WTC11 (cell line): ENCODE data around the gene BMP2K. TPM values are rescaled to one million over a fixed set of nuclear protein-coding genes. Genes with fewer than 3 reads are reported as not detected.

Source experiments
- ATAC-seq: fragments of 200-7000 bp; cut with Tn5 transposase; 2 replicates; pipeline ENCODE4 v1.10.0; 2021; ENCODE audit warnings: mild to moderate bottlenecking, moderate library complexity
- CTCF ChIA-PET: fragments of 300-600 bp; sonication (Branson Sonifier 250); formaldehyde crosslinking; loops from one replicate; lab custom pipeline; 2021; ENCODE audit warnings: antibody characterized with exemption; lab: Charles Lee
- POLR2A ChIA-PET: fragments of 350-600 bp; sonication (Branson Sonifier 250); formaldehyde crosslinking; loops from one replicate; lab custom pipeline; 2021; ENCODE audit warnings: antibody characterized with exemption; lab: Charles Lee
- DNase-seq: peaks from one replicate; pipeline ENCODE4 v3.0.0; 2021; ENCODE audit warnings: low spot score
- H3K27ac Mint-ChIP-seq: 2 replicates; pipeline ENCODE4 v1.8.0; 2021; ENCODE audit warnings: mixed read lengths
- H3K27me3 Mint-ChIP-seq: 2 replicates; pipeline ENCODE4 v1.8.0; 2021; ENCODE audit warnings: low read depth, mild to moderate bottlenecking, moderate library complexity, mixed read lengths
- H3K36me3 Mint-ChIP-seq: 2 replicates; pipeline ENCODE4 v1.8.0; 2021; ENCODE audit warnings: mixed read lengths
- H3K4me1 Mint-ChIP-seq: 2 replicates; pipeline ENCODE4 v1.8.0; 2022; ENCODE audit warnings: mixed read lengths
- H3K4me3 Mint-ChIP-seq: 2 replicates; pipeline ENCODE4 v1.8.0; 2021; ENCODE audit warnings: mild to moderate bottlenecking, moderate library complexity, mixed read lengths
- H3K9me3 Mint-ChIP-seq: 2 replicates; pipeline ENCODE4 v1.8.0; 2021; ENCODE audit warnings: mixed read lengths
- CDX4 ChIP-seq: fragments of 250-450 bp; sonication (Bioruptor Pico); IDR thresholded peaks from 2 replicates; pipeline ENCODE4 v1.9.0; 2021; ENCODE audit warnings: moderate library complexity, mild to moderate bottlenecking, inconsistent platforms, borderline replicate concordance
- CREB1 ChIP-seq: sonication (generic); formaldehyde crosslinking; IDR thresholded peaks from 2 replicates; pipeline ENCODE4 v1.8.0; 2023; ENCODE audit warnings: mild to moderate bottlenecking, missing genetic modification reagents
- E2F4 ChIP-seq: sonication (generic); formaldehyde crosslinking; IDR thresholded peaks from 2 replicates; pipeline ENCODE4 v1.8.1; 2022; ENCODE audit warnings: low read depth, mild to moderate bottlenecking, moderate library complexity, missing genetic modification reagents, borderline replicate concordance
- ERG ChIP-seq: fragments of 250-450 bp; sonication (Bioruptor Pico); IDR thresholded peaks from 2 replicates; pipeline ENCODE4 v1.8.0; 2021; ENCODE audit warnings: mild to moderate bottlenecking
- FOXP1 ChIP-seq: sonication (generic); formaldehyde crosslinking; IDR thresholded peaks from 2 replicates; pipeline ENCODE4 v1.8.0; 2022; ENCODE audit warnings: missing genetic modification reagents, mild to moderate bottlenecking, moderate library complexity, borderline replicate concordance
- FOXP4 ChIP-seq: sonication (generic); formaldehyde crosslinking; IDR thresholded peaks from 2 replicates; pipeline ENCODE4 v1.8.0; 2022; ENCODE audit warnings: mild to moderate bottlenecking, missing genetic modification reagents
- HMGXB4 ChIP-seq: sonication (generic); formaldehyde crosslinking; IDR thresholded peaks from 2 replicates; pipeline ENCODE4 v1.8.1; 2023; ENCODE audit warnings: mild to moderate bottlenecking, moderate library complexity, missing genetic modification reagents
- JAZF1 ChIP-seq: fragments of 250-450 bp; sonication (Bioruptor Pico); IDR thresholded peaks from 2 replicates; pipeline ENCODE4 v1.9.0; 2021; ENCODE audit warnings: moderate library complexity, mild to moderate bottlenecking, inconsistent platforms
- MAX ChIP-seq: sonication (generic); formaldehyde crosslinking; IDR thresholded peaks from 2 replicates; pipeline ENCODE4 v1.8.0; 2022; ENCODE audit warnings: mild to moderate bottlenecking, missing genetic modification reagents
- MXD4 ChIP-seq: fragments of 250-450 bp; sonication (Bioruptor Pico); IDR thresholded peaks from 2 replicates; pipeline ENCODE4 v1.8.0; 2021; ENCODE audit warnings: mild to moderate bottlenecking, moderate library complexity, borderline replicate concordance
- NFATC4 ChIP-seq: fragments of 250-450 bp; sonication (Bioruptor Pico); IDR thresholded peaks from 2 replicates; pipeline ENCODE4 v1.9.0; 2021; ENCODE audit warnings: mild to moderate bottlenecking
- NR1H2 ChIP-seq: sonication (generic); formaldehyde crosslinking; IDR thresholded peaks from 2 replicates; pipeline ENCODE4 v1.9.0; 2021; ENCODE audit warnings: mild to moderate bottlenecking, moderate library complexity, missing genetic modification reagents
- PRRX2 ChIP-seq: fragments of 250-450 bp; sonication (Bioruptor Pico); IDR thresholded peaks from 2 replicates; pipeline ENCODE4 v1.8.0; 2021; ENCODE audit warnings: mild to moderate bottlenecking
- SMAD3 ChIP-seq: sonication (generic); formaldehyde crosslinking; IDR thresholded peaks from 2 replicates; pipeline ENCODE4 v1.8.0; 2022; ENCODE audit warnings: missing genetic modification reagents, mild to moderate bottlenecking, borderline replicate concordance
- SMAD4 ChIP-seq: sonication (generic); formaldehyde crosslinking; IDR thresholded peaks from 2 replicates; pipeline ENCODE4 v1.8.0; 2022; ENCODE audit warnings: mild to moderate bottlenecking, missing genetic modification reagents
- SOX15 ChIP-seq: fragments of 250-450 bp; sonication (Bioruptor Pico); IDR thresholded peaks from 2 replicates; pipeline ENCODE4 v1.9.0; 2021; ENCODE audit warnings: mild to moderate bottlenecking
- SP1 ChIP-seq: sonication (generic); formaldehyde crosslinking; conservative IDR thresholded peaks from 2 replicates; pipeline ENCODE4 v1.8.1; 2022; ENCODE audit warnings: missing genetic modification reagents
- ZBTB21 ChIP-seq: sonication (generic); formaldehyde crosslinking; IDR thresholded peaks from 2 replicates; pipeline ENCODE4 v1.8.1; 2023; ENCODE audit warnings: mild to moderate bottlenecking, missing genetic modification reagents, borderline replicate concordance
- ZBTB43 ChIP-seq: sonication (generic); formaldehyde crosslinking; IDR thresholded peaks from 2 replicates; pipeline ENCODE4 v1.8.1; 2023; ENCODE audit warnings: mild to moderate bottlenecking, missing genetic modification reagents
- ZNF317 ChIP-seq: sonication (generic); formaldehyde crosslinking; IDR thresholded peaks from 2 replicates; pipeline ENCODE4 v1.8.1; 2023; ENCODE audit warnings: low read depth, mild to moderate bottlenecking, moderate library complexity, missing genetic modification reagents, borderline replicate concordance
- ZSCAN18 ChIP-seq: fragments of 250-450 bp; sonication (Bioruptor Pico); IDR thresholded peaks from 2 replicates; pipeline ENCODE4 v2.1.2; 2022; ENCODE audit warnings: mild to moderate bottlenecking, moderate library complexity
- total RNA-seq: library from RNA; stranded (reverse); gene quantifications from 3 replicates; pipeline ENCODE4 v1.2.3, GENCODE V29; 2021

The BMP2K gene
- total RNA-seq, 1 experiment from 2014 or later: 19.9 TPM

- H3K36me3 Mint-ChIP-seq: 0 out of 2 replicates have a peak, but pooled peaks cover 3% of the 10 kb centered on the region
- CTCF ChIA-PET: no interaction called here
- no peaks in the 10 kb centered on the region for H3K27me3 Mint-ChIP-seq
- no peak for DNase-seq
- H3K9me3 Mint-ChIP-seq: no peaks in the 10 kb centered on the region
- POLR2A ChIA-PET: no interaction called here
- no peak overlapping the region for H3K27ac Mint-ChIP-seq
- TF ChIP-seq ZBTB21 (CRISPR knock-in tag) (no peak), E2F4 (no peak), SOX15 (no peak), ZBTB43 (CRISPR knock-in tag) (no peak), ZNF317 (CRISPR knock-in tag) (no peak), SP1 (CRISPR knock-in tag) (no peak), MXD4 (CRISPR knock-in tag) (no peak), FOXP1 (CRISPR knock-in tag) (no peak), ZSCAN18 (CRISPR knock-in tag) (no peak), FOXP4 (no peak), SMAD4 (CRISPR knock-in tag) (no peak), ERG (no peak), NFATC4 (no peak), JAZF1 (CRISPR knock-in tag) (no peak), CREB1 (CRISPR knock-in tag) (no peak)
- H3K4me3 Mint-ChIP-seq: no peak overlapping the region
- no peak for ATAC-seq
- H3K4me1 Mint-ChIP-seq: no peaks in the 10 kb centered on the region
Observed at GRCh38 chr4:78899302-78899701, 123.2 kb downstream of the BMP2K start.

- no peak for TF ChIP-seq HMGXB4 (CRISPR knock-in tag)
- TF ChIP-seq MAX: no peak
- no peak for TF ChIP-seq PRRX2 (CRISPR knock-in tag)
- TF ChIP-seq NFATC4: no peak
- TF ChIP-seq ZNF317 (CRISPR knock-in tag): no peak
- no peak for TF ChIP-seq FOXP4
- no peak for TF ChIP-seq SMAD3
- TF ChIP-seq ZBTB21 (CRISPR knock-in tag): no peak
- TF ChIP-seq NR1H2: no peak
- no peak for TF ChIP-seq CDX4
- TF ChIP-seq, all 79 proteins: peak for 0
- H3K9me3 Mint-ChIP-seq: no peaks in the 10 kb centered on the region
- H3K36me3 Mint-ChIP-seq: no peaks in the 10 kb centered on the region
- ChIA-PET CTCF (no interaction called here), POLR2A (interaction anchor here (0.5 kb wide), 1 partner anchor 175 kb away, joined by 4 read pairs; no protein-coding TSS in a partner anchor)
- no peaks in the 10 kb centered on the region for H3K27me3 Mint-ChIP-seq
- ATAC-seq (no peak), DNase-seq (no peak)
- H3K4me1 Mint-ChIP-seq: no peaks in the 10 kb centered on the region
- H3K4me3 Mint-ChIP-seq: no peak overlapping the region
- no peak overlapping the region for H3K27ac Mint-ChIP-seq
Observed at GRCh38 chr4:78901882-78902281, 125.7 kb downstream of the BMP2K start.
